HepG2 (cell line): ENCODE data around the gene COPS7B. TPM values are rescaled to one million over a fixed set of nuclear protein-coding genes. Genes with fewer than 3 reads are reported as not detected.
A peak's percentile ranks its signal among the peaks of the same experiment; 100 is the strongest.

Experiments used
- ATAC-seq: fragments of 200-7000 bp; cut with Tn5 transposase; 3 replicates; pipeline ENCODE4 v1.9.1; 2020; ENCODE audit warnings: mild to moderate bottlenecking, moderate library complexity
- BruUV-seq: library from RNA; stranded (reverse); fragments of 400-500 nt; replicated peaks from 2 replicates; lab custom pipeline; 2021; lab: Mats Ljungman, UMichigan
- CTCF ChIA-PET: fragments of 300-600 bp; formaldehyde crosslinking; extraction: SDS; loops from one replicate; lab custom pipeline; 2021; ENCODE audit warnings: low total read pairs, inconsistent platforms, low intra/inter-chr PET ratio; lab: Yijun Ruan, JAX
- POLR2A ChIA-PET: fragments of 350-600 bp; sonication (Branson Sonifier 250); formaldehyde crosslinking; loops from one replicate; lab custom pipeline; 2020; ENCODE audit warnings: antibody characterized with exemption, inconsistent platforms; lab: Yijun Ruan, JAX
- DNase-seq: peaks from one replicate; pipeline ENCODE4 v3.0.0-alpha.2; 2015; ENCODE audit warnings: low spot score
- FAIRE-seq: peaks from 3 replicates; lab custom pipeline; 2011; peaks lifted over from hg19 to GRCh38; lab: Jason Lieb, UNC
- H2AFZ ChIP-seq: one replicate; pipeline ENCODE4 v1.6.1; 2011; ENCODE audit warnings: low read length, inconsistent platforms
- H3K27ac ChIP-seq: fragments of 300-600 bp; 3 replicates; pipeline ENCODE4 v1.8.0; 2011; ENCODE audit warnings: mixed run types, mild to moderate bottlenecking, mixed read lengths, low read length, inconsistent platforms; ENCODE audit not compliant: insufficient read depth; ENCODE audit errors: extremely low read length
- H3K27me3 ChIP-seq, 2 experiments: fragments of 200-600 bp in 1 of 2; 2 replicates in 1 of 2; 3 replicates in 1 of 2; pipeline versions ENCODE4 v1.6.0 to v1.8.0; 2011; ENCODE audit warnings: low read length in 2 of 2, mild to moderate bottlenecking in 2 of 2, moderate library complexity in 2 of 2, inconsistent platforms in 1 of 2; ENCODE audit not compliant: insufficient read depth in 2 of 2, control insufficient read depth in 1 of 2
- H3K36me3 ChIP-seq, 2 experiments: fragments of 200-600 bp in 1 of 2; replicated peaks in 1 of 2; 2 replicates in 1 of 2; 3 replicates in 1 of 2; pipeline versions ENCODE4 v1.5.1 to v1.8.0; 2011; ENCODE audit warnings: low read length in 2 of 2, inconsistent platforms in 1 of 2; ENCODE audit not compliant: insufficient read depth in 2 of 2, control insufficient read depth in 1 of 2
- H3K4me1 ChIP-seq: 2 replicates; pipeline ENCODE4 v1.5.1; 2012; ENCODE audit warnings: low read length, inconsistent platforms; ENCODE audit not compliant: insufficient read depth
- H3K4me2 ChIP-seq: 2 replicates; pipeline ENCODE4 v1.6.0; 2011; ENCODE audit warnings: low read depth, low read length, inconsistent platforms
- H3K4me3 ChIP-seq, 3 experiments: fragments of 200-600 bp in 1 of 3; sonication (generic), shearing (Covaris generic) in 1 of 3; replicated peaks in 1 of 3; 2 replicates each; pipeline ENCODE4 v1.5.1; 2011 to 2016; ENCODE audit warnings: low read length in 3 of 3, inconsistent platforms in 2 of 3, low read depth in 2 of 3, mild to moderate bottlenecking in 2 of 3, control low read depth in 1 of 3, mixed read lengths in 1 of 3; ENCODE audit not compliant: insufficient read depth in 1 of 3
- H3K79me2 ChIP-seq: one replicate; pipeline ENCODE4 v1.6.1; 2011; ENCODE audit warnings: low read length, inconsistent platforms; ENCODE audit not compliant: insufficient read depth
- H3K9ac ChIP-seq: 2 replicates; pipeline ENCODE4 v1.6.0; 2011; ENCODE audit warnings: mild to moderate bottlenecking, low read depth, low read length, inconsistent platforms; ENCODE audit not compliant: insufficient read depth
- H3K9me3 ChIP-seq: 2 replicates; pipeline ENCODE4 v1.5.1; 2012; ENCODE audit warnings: mild to moderate bottlenecking, low read length
- H4K20me1 ChIP-seq: 2 replicates; pipeline ENCODE4 v1.6.0; 2011; ENCODE audit warnings: inconsistent platforms, mild to moderate bottlenecking, low read length, moderate library complexity; ENCODE audit not compliant: insufficient read depth
- HNF4A ChIP-seq: sonication (generic); formaldehyde crosslinking; IDR thresholded peaks from 2 replicates; pipeline ENCODE4 v1.4.0; 2020; ENCODE audit warnings: missing genetic modification reagents
- HNF4G ChIP-seq, 2 experiments: sonication (generic) in 1 of 2; formaldehyde crosslinking in 1 of 2; IDR thresholded peaks; 2 replicates each; pipeline versions ENCODE4 v1.4.0 to v1.6.1; 2011 to 2020; ENCODE audit warnings: borderline replicate concordance in 2 of 2, low read depth in 2 of 2, mild to moderate bottlenecking in 2 of 2, low read length in 1 of 2, missing genetic modification reagents in 1 of 2, moderate library complexity in 1 of 2
- MXI1 ChIP-seq: IDR thresholded peaks from 3 replicates; pipeline ENCODE4 v1.6.1; 2012; ENCODE audit warnings: low read depth, low read length, inconsistent platforms, borderline replicate concordance
- RBM22 ChIP-seq: fragments of 200-400 bp; formaldehyde crosslinking; optimal IDR thresholded peaks from 2 replicates; pipeline ENCODE3; 2017; ENCODE audit warnings: mild to moderate bottlenecking, low read length, moderate library complexity
- SIX1 ChIP-seq: sonication (generic); formaldehyde crosslinking; IDR thresholded peaks from 2 replicates; pipeline ENCODE4 v1.4.0; 2020; ENCODE audit warnings: missing genetic modification reagents, borderline replicate concordance
- ZNF354B ChIP-seq: sonication (generic); formaldehyde crosslinking; IDR thresholded peaks from 2 replicates; pipeline ENCODE4 v1.8.0; 2022; ENCODE audit warnings: mild to moderate bottlenecking, missing genetic modification reagents
- ZNF644 ChIP-seq: IDR thresholded peaks from 2 replicates; pipeline ENCODE4 v1.6.1; 2016; ENCODE audit warnings: low read depth
- WGBS: methylation state at CpG from one replicate; pipeline ENCODE4 v1.1.6; 2017; ENCODE audit warnings: low lambda C conversion rate; 5-methylcytosine and 5-hydroxymethylcytosine counted together
- in situ Hi-C: cut with HindIII; loops from 2 replicates; pipeline ENCODE4 v1.10.0; 2017; ENCODE audit warnings: low pct_unique_long_range_greater_than_20kb; ENCODE audit not compliant: extremely low pct_ligation_motif_present
- intact Hi-C: fragments of 100-400 bp; cut with micrococcal nuclease; formaldehyde crosslinking; loops from one replicate; pipeline ENCODE4 v1.10.0; 2022; ENCODE audit not compliant: unreplicated experiment
- polyA plus RNA-seq, 8 experiments: library from polyadenylated mRNA; depleted of rRNA in 3 of 8; stranded (reverse) in 7 of 8; unstranded in 1 of 8; fragments of >200 nt; fragmentation: Illumina TruSeq in 4 of 8; extraction: Trizol in 4 of 8; gene quantifications; 2 replicates each; pipeline versions ENCODE4 v1.2.1 to v1.2.3, GENCODE V29; 2011 to 2016; ENCODE audit warnings: low read depth in 4 of 8, missing spikeins in 1 of 8, mixed read lengths in 1 of 8; ENCODE audit not compliant: insufficient read depth in 1 of 8
- total RNA-seq, 5 experiments: library from RNA; depleted of rRNA; stranded (reverse); fragments of >200 nt; fragmentation: Illumina TruSeq; extraction: Trizol; gene quantifications; 2 replicates each; pipeline ENCODE4 v1.2.3, GENCODE V29; 2016; ENCODE audit warnings: low read depth in 1 of 5
- TF ChIP-seq, protein P1 (sequence below): sonication (generic); formaldehyde crosslinking; IDR thresholded peaks from 2 replicates; pipeline ENCODE4 v1.4.0; 2020; ENCODE audit warnings: missing genetic modification reagents, mild to moderate bottlenecking, borderline replicate concordance
- TF ChIP-seq, protein P2 (sequence below): sonication (generic); formaldehyde crosslinking; IDR thresholded peaks from 2 replicates; pipeline ENCODE4 v1.4.0; 2020; ENCODE audit warnings: mild to moderate bottlenecking, missing genetic modification reagents
- TF ChIP-seq, protein P3 (sequence below): IDR thresholded peaks from 2 replicates; pipeline ENCODE4 v1.6.1; 2016; ENCODE audit warnings: missing compliant biosample characterization, missing genetic modification reagents, borderline replicate concordance

The COPS7B gene
- total and polyA plus RNA-seq, 2 of the 13 experiments (the other 11 are each of a cell fraction or from before 2014, with no cell fraction given), result 30.6 to 62.7 TPM

DNA sequence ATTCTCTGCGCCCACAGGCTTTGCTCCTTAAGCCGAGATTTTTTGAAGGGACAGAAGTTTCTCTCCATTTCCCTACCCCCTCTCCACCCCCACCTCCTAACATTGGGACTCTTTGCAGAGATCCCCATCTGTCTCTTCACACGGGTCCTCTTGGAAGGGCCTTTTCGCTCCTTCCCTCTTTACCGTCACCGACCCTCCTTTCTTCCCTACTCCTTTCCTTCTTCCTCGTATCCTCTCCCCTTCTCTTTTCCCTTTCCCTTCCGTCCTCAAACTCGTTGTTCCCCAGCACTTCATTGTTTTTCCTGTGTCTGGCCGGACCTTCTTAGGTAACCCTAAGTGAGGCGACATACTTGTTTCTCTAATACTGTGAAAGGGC is 660 bp downstream of the COPS7B start (continued):
- TF ChIP-seq, protein P1, sequence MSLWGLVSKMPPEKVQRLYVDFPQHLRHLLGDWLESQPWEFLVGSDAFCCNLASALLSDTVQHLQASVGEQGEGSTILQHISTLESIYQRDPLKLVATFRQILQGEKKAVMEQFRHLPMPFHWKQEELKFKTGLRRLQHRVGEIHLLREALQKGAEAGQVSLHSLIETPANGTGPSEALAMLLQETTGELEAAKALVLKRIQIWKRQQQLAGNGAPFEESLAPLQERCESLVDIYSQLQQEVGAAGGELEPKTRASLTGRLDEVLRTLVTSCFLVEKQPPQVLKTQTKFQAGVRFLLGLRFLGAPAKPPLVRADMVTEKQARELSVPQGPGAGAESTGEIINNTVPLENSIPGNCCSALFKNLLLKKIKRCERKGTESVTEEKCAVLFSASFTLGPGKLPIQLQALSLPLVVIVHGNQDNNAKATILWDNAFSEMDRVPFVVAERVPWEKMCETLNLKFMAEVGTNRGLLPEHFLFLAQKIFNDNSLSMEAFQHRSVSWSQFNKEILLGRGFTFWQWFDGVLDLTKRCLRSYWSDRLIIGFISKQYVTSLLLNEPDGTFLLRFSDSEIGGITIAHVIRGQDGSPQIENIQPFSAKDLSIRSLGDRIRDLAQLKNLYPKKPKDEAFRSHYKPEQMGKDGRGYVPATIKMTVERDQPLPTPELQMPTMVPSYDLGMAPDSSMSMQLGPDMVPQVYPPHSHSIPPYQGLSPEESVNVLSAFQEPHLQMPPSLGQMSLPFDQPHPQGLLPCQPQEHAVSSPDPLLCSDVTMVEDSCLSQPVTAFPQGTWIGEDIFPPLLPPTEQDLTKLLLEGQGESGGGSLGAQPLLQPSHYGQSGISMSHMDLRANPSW (CRISPR knock-in tag), result no peak
- TF ChIP-seq RBM22 (no peak), SIX1 (CRISPR knock-in tag) (no peak), MXI1 (no peak), ZNF354B (no peak)
- TF ChIP-seq, protein P2, sequence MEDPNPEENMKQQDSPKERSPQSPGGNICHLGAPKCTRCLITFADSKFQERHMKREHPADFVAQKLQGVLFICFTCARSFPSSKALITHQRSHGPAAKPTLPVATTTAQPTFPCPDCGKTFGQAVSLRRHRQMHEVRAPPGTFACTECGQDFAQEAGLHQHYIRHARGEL (CRISPR knock-in tag), result no peak

DNA sequence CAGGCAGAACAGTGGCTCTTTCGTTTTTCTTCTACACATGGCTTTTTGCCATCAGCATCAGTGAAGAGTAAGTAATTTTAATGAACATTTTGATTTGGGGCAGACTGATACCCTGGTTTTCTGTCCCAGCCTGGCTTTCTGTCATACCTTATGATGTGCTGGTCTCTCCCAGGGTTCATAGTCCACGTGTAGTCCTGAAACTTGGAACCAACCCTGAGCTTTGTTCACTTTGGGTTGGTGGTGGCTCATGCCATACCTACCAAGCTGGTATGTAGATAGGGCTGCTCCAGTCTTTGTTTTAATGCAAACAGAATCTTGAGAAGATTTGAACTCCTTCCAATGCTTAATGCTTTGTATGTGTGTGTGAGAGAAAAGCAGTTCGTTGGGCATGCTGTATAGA is 4.9 kb downstream of the COPS7B start:
- WGBS, result 78% methylated on average over 3 of the region's 3 CpGs
- in situ Hi-C loops, result no loop called here
- ATAC-seq, result no peak
- no peak overlapping the region for H2AFZ ChIP-seq
- ChIA-PET CTCF (no interaction called here), POLR2A (no interaction called here)
- H3K27ac ChIP-seq, result no peak overlapping the region
- DNase-seq, result peak; percentile 35
- no peak overlapping the region for H3K4me2 ChIP-seq
- H3K4me3 ChIP-seq, result no peak overlapping the region
- FAIRE-seq, result no peak
- H3K9me3 ChIP-seq, result no peaks in the 10 kb centered on the region
- intact Hi-C loops, result no loop called here
- H3K4me1 ChIP-seq, result peaks cover 40% of the 10 kb centered on the region
- H3K27me3 ChIP-seq, result no peaks in the 10 kb centered on the region; a peak in 1 of 5 replicates
- peaks cover 53% of the 10 kb centered on the region for H3K79me2 ChIP-seq
- H3K36me3 ChIP-seq, result peaks cover 9 to 53% of the 10 kb centered on the region in 2 experiments
- no TSS peak for BruUV-seq
- 0 out of 2 replicates have a peak, but pooled peaks cover 1% of the 10 kb centered on the region for H4K20me1 ChIP-seq
- TF ChIP-seq, protein P3, sequence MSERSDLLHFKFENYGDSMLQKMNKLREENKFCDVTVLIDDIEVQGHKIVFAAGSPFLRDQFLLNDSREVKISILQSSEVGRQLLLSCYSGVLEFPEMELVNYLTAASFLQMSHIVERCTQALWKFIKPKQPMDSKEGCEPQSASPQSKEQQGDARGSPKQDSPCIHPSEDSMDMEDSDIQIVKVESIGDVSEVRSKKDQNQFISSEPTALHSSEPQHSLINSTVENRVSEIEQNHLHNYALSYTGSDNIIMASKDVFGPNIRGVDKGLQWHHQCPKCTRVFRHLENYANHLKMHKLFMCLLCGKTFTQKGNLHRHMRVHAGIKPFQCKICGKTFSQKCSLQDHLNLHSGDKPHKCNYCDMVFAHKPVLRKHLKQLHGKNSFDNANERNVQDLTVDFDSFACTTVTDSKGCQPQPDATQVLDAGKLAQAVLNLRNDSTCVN, result no peak
- TF ChIP-seq HNF4A (CRISPR knock-in tag) (peak; percentile 41), HNF4G (IDR thresholded peaks at IDR 0.05; ENCODE audit: borderline replicate concordance, low read depth, low read length) (0 out of 2 replicates have a peak, but pooled peaks have one; percentile 25), HNF4G (CRISPR knock-in tag; IDR thresholded peaks at IDR 0.05; ENCODE audit: borderline replicate concordance, low read depth) (no peak), ZNF644 (CRISPR knock-in tag) (peak; percentile 68; the same call in 1 of the 2 replicates)
- H3K9ac ChIP-seq, result no peak overlapping the region
